ENCODE measurements around the gene TEK.

GRCh38 chr9:27133817-27134216 lies 24.8 kb downstream of the TEK start:
- no peak for TF ChIP-seq POLR2A (IDR thresholded peaks at IDR 0.05; ENCODE audit: low read depth)
- no peak for TF ChIP-seq POLR2AphosphoS5 (IDR thresholded peaks at IDR 0.05)
